Gastrocnemius medialis (tissue), 4 donors: Measurements from ENCODE around the gene LRRC28. TPM values are rescaled to one million over a fixed set of nuclear protein-coding genes. Genes with fewer than 3 reads are reported as not detected.

Experiments
- ATAC-seq, 2 donors: fragments of 150-250 bp; one replicate each; pipeline ENCODE4 v1.9.1; 2016
- DNase-seq, 2 donors: peaks; one replicate each; pipeline ENCODE4 v3.0.0-alpha.2; 2019
- H3K27ac ChIP-seq, 4 donors: fragments of 200-600 bp; sonication (generic); 1 replicate in 1 of 4; 2 replicates in 3 of 4; pipeline ENCODE4 v1.5.1; 2016 to 2018; ENCODE audit warnings: mild to moderate bottlenecking in 2 of 4, moderate library complexity in 1 of 4
- H3K27me3 ChIP-seq, 3 donors: fragments of 200-600 bp; sonication (generic) in 2 of 3; 1 replicate in 1 of 3; 2 replicates in 2 of 3; pipeline versions ENCODE4 v1.5.1 to v1.6.0; 2016 to 2019; ENCODE audit warnings: mild to moderate bottlenecking in 1 of 3, moderate library complexity in 1 of 3
- H3K36me3 ChIP-seq, 2 donors: fragments of 200-600 bp; sonication (generic) in 1 of 2; one replicate each; pipeline ENCODE4 v1.5.1; 2017 to 2018
- H3K4me1 ChIP-seq, 2 donors: fragments of 200-600 bp; sonication (generic) in 1 of 2; one replicate each; pipeline ENCODE4 v1.5.1; 2016 to 2017; ENCODE audit warnings: mild to moderate bottlenecking in 2 of 2
- H3K4me3 ChIP-seq, 4 donors: fragments of 200-600 bp; sonication (generic) in 3 of 4; 1 replicate in 1 of 4; 2 replicates in 3 of 4; pipeline ENCODE4 v1.5.1; 2016 to 2019; ENCODE audit warnings: mild to moderate bottlenecking in 2 of 4
- H3K9me3 ChIP-seq, 3 donors: fragments of 200-600 bp; sonication (generic) in 2 of 3; 1 replicate in 1 of 3; 2 replicates in 2 of 3; pipeline ENCODE4 v1.5.1; 2016 to 2019
- CTCF ChIP-seq, 5 experiments: fragments of 450-650 bp in 3 of 5; fragments of 200-600 bp in 2 of 5; sonication (generic) in 2 of 5; IDR thresholded peaks in 4 of 5; conservative IDR thresholded peaks in 1 of 5; 1 replicate in 4 of 5; 2 replicates in 1 of 5; pipeline ENCODE4 v1.5.1; 2016 to 2019; ENCODE audit warnings: antibody characterized with exemption in 5 of 5, mild to moderate bottlenecking in 3 of 5, moderate library complexity in 3 of 5
- POLR2A ChIP-seq, 2 donors: fragments of 450-650 bp; IDR thresholded peaks; one replicate each; pipeline ENCODE4 v1.6.1; 2017; ENCODE audit warnings: antibody characterized with exemption in 2 of 2, mild to moderate bottlenecking in 2 of 2, moderate library complexity in 2 of 2
- in situ Hi-C, 4 donors: fragments of 200-750 bp; cut with MboI; loops; one replicate each; pipeline versions ENCODE4 v1.15.0 to v1.8.0; 2017; ENCODE audit warnings: low sequenced_read_pairs in 4 of 4
- intact Hi-C: fragments of 100-400 bp; cut with DNase I; formaldehyde crosslinking; loops from one replicate; pipeline ENCODE4 v1.15.1; 2023; ENCODE audit warnings: low total_unique reads
- total RNA-seq, 4 donors: library from RNA; depleted of rRNA; stranded (reverse); fragments of >200 nt; gene quantifications; one replicate each; pipeline versions ENCODE4 v1.1.0 to v1.2.3, GENCODE V29; 2016

Gene LRRC28
- total RNA-seq, 4 donors from 2014 or later: 22.0 to 48.5 (median 36.9) TPM

- no peaks in the 10 kb centered on the region for H3K27me3 ChIP-seq
- intact Hi-C loops: no loop called here
- H3K9me3 ChIP-seq: no peaks in the 10 kb centered on the region
- H3K27ac ChIP-seq: no peak overlapping the region
- no peak for ATAC-seq
- in situ Hi-C loops: loop anchor here in 3 of 4 donors (10.0 to 25.0 kb wide), 3 partner anchors 112 to 480 kb away; no protein-coding TSS in a partner anchor
- H3K4me3 ChIP-seq: no peak overlapping the region
- no peak for DNase-seq
- TF ChIP-seq POLR2A (IDR thresholded peaks at IDR 0.05): no peak
- no peak for TF ChIP-seq CTCF (IDR thresholded peaks at IDR 0.05 in 4 of 5, conservative IDR thresholded peaks at IDR 0.05 in 1 of 5)
- H3K36me3 ChIP-seq: no peaks in the 10 kb centered on the region
- no peaks in the 10 kb centered on the region for H3K4me1 ChIP-seq
Measured at GRCh38 chr15:99275061-99275460, 23.8 kb downstream of the LRRC28 start.

- in situ Hi-C loops: loop anchor here in 3 of 4 donors (10.0 to 25.0 kb wide), 3 partner anchors 112 to 479 kb away; no protein-coding TSS in a partner anchor
- Histone ChIP-seq H3K4me3 (no peak overlapping the region), H3K9me3 (no peaks in the 10 kb centered on the region), H3K36me3 (no peaks in the 10 kb centered on the region), H3K27ac (no peak overlapping the region), H3K27me3 (no peaks in the 10 kb centered on the region), H3K4me1 (no peaks in the 10 kb centered on the region)
- TF ChIP-seq CTCF (IDR thresholded peaks at IDR 0.05 in 4 of 5, conservative IDR thresholded peaks at IDR 0.05 in 1 of 5) (no peak), POLR2A (IDR thresholded peaks at IDR 0.05) (no peak)
- ATAC-seq: peak in 1 of 2 donors; percentile 35
- intact Hi-C loops: no loop called here
- no peak for DNase-seq
Measured at GRCh38 chr15:99275525-99276128, 24.3 kb downstream of the LRRC28 start.

- Histone ChIP-seq H3K36me3 (no peaks in the 10 kb centered on the region), H3K27ac (no peak overlapping the region), H3K27me3 (no peaks in the 10 kb centered on the region), H3K4me3 (no peak overlapping the region), H3K9me3 (no peaks in the 10 kb centered on the region), H3K4me1 (peaks cover 6 to 7% of the 10 kb centered on the region in 2 donors)
- DNase-seq: no peak
- no peak for ATAC-seq
- intact Hi-C loops (no loop called here), in situ Hi-C loops (loop anchor here in 3 of 4 donors (10.0 to 25.0 kb wide), 3 partner anchors 108 to 476 kb away; no protein-coding TSS in a partner anchor)
- no peak for TF ChIP-seq CTCF (IDR thresholded peaks at IDR 0.05 in 4 of 5, conservative IDR thresholded peaks at IDR 0.05 in 1 of 5)
- no peak for TF ChIP-seq POLR2A (IDR thresholded peaks at IDR 0.05)
Measured at GRCh38 chr15:99279290-99279689, 28.0 kb downstream of the LRRC28 start.

GRCh38 chr15:99279827-99280226, 28.5 kb downstream of the LRRC28 start:
- intact Hi-C loops: loop anchor here (10.0 kb wide), 1 partner anchor 125 kb away; no protein-coding TSS in a partner anchor
- no peak for TF ChIP-seq POLR2A (IDR thresholded peaks at IDR 0.05)
- no peak for TF ChIP-seq CTCF (IDR thresholded peaks at IDR 0.05 in 4 of 5, conservative IDR thresholded peaks at IDR 0.05 in 1 of 5)

More at GRCh38 chr15:99279827-99280226, 28.5 kb downstream of the LRRC28 start:
- ATAC-seq: no peak
- Histone ChIP-seq H3K9me3 (no peaks in the 10 kb centered on the region), H3K27me3 (no peaks in the 10 kb centered on the region), H3K27ac (no peak overlapping the region), H3K36me3 (no peaks in the 10 kb centered on the region), H3K4me3 (no peak overlapping the region), H3K4me1 (peaks cover 11 to 12% of the 10 kb centered on the region in 2 donors)
- in situ Hi-C loops: loop anchor here (10.0 to 25.0 kb wide), 3 partner anchors 107 to 475 kb away; no protein-coding TSS in a partner anchor
- no peak for DNase-seq
